CD4-positive, alpha-beta memory T cell (primary cell): ENCODE measurements around the gene SSU72. TPM values are rescaled to one million over a fixed set of nuclear protein-coding genes. Genes with fewer than 3 reads are reported as not detected.
A peak's percentile ranks its signal among the peaks of the same experiment; 100 is the strongest.

Experiments
- CTCF ChIA-PET: fragments of 350-600 bp; sonication (Branson Sonifier 250); formaldehyde crosslinking; loops from one replicate; lab custom pipeline; 2021; ENCODE audit warnings: inconsistent platforms; ENCODE audit not compliant: partially characterized antibody; lab: Charles Lee
- POLR2A ChIA-PET: fragments of 350-600 bp; sonication (Branson Sonifier 250); formaldehyde crosslinking; loops from one replicate; lab custom pipeline; 2021; ENCODE audit not compliant: partially characterized antibody; lab: Charles Lee
- DNase-seq, 5 donors: peaks; one replicate each; pipeline versions ENCODE4 v3.0.0 to v3.0.0-alpha.2; 2020 to 2022; ENCODE audit warnings: mixed read lengths in 1 of 5
- H3K27ac ChIP-seq: one replicate; pipeline ENCODE4 v1.7.0; 2013; ENCODE audit warnings: low read depth, low read length
- H3K27me3 ChIP-seq: 2 replicates; pipeline ENCODE4 v1.7.0; 2013; ENCODE audit warnings: mild to moderate bottlenecking, low read length, moderate library complexity; ENCODE audit not compliant: insufficient read depth
- H3K36me3 ChIP-seq: 2 replicates; pipeline ENCODE4 v1.7.0; 2013; ENCODE audit warnings: mild to moderate bottlenecking, low read length, moderate library complexity; ENCODE audit not compliant: insufficient read depth
- H3K4me1 ChIP-seq: 2 replicates; pipeline ENCODE4 v1.7.0; 2013; ENCODE audit warnings: mild to moderate bottlenecking, low read length, moderate library complexity; ENCODE audit not compliant: insufficient read depth
- H3K4me3 ChIP-seq, 2 donors: one replicate each; pipeline ENCODE4 v1.7.0; 2013; ENCODE audit warnings: low read length in 2 of 2, mild to moderate bottlenecking in 1 of 2
- H3K9me3 ChIP-seq, 2 donors: one replicate each; pipeline ENCODE4 v1.7.0; 2013; ENCODE audit warnings: low read length in 2 of 2, control low read depth in 1 of 2; ENCODE audit not compliant: control insufficient read depth in 1 of 2
- H3K27ac Mint-ChIP-seq, 7 donors: one replicate each; pipeline ENCODE4 v1.8.0; 2020 to 2021; ENCODE audit warnings: mixed read lengths in 7 of 7, mild to moderate bottlenecking in 6 of 7, inconsistent platforms in 3 of 7, moderate library complexity in 3 of 7
- H3K27me3 Mint-ChIP-seq, 2 donors: one replicate each; pipeline ENCODE4 v1.8.0; 2020 to 2021; ENCODE audit warnings: mixed read lengths in 2 of 2
- H3K36me3 Mint-ChIP-seq, 2 donors: one replicate each; pipeline ENCODE4 v1.8.0; 2020 to 2021; ENCODE audit warnings: mixed read lengths in 2 of 2, inconsistent platforms in 1 of 2, mild to moderate bottlenecking in 1 of 2
- H3K4me1 Mint-ChIP-seq, 4 donors: one replicate each; pipeline ENCODE4 v1.8.0; 2020 to 2021; ENCODE audit warnings: mixed read lengths in 4 of 4, mild to moderate bottlenecking in 1 of 4
- H3K4me3 Mint-ChIP-seq, 8 donors: one replicate each; pipeline ENCODE4 v1.8.0; 2020 to 2021; ENCODE audit warnings: mixed read lengths in 8 of 8, mild to moderate bottlenecking in 7 of 8, moderate library complexity in 6 of 8, inconsistent platforms in 3 of 8
- H3K9me3 Mint-ChIP-seq, 8 donors: one replicate each; pipeline ENCODE4 v1.8.0; 2020 to 2021; ENCODE audit warnings: mixed read lengths in 8 of 8, mild to moderate bottlenecking in 5 of 8, inconsistent platforms in 3 of 8, moderate library complexity in 1 of 8
- intact Hi-C: fragments of 100-400 bp; cut with micrococcal nuclease; formaldehyde crosslinking; loops from one replicate; pipeline ENCODE4 v1.15.1; 2023
- polyA plus RNA-seq, 2 donors: library from polyadenylated mRNA; unstranded; fragments of 300-500 nt; fragmentation: Illumina TruSeq; gene quantifications; one replicate each; pipeline ENCODE4 v1.2.3, GENCODE V29; 2021
- total RNA-seq, 2 experiments: library from RNA; stranded (reverse); gene quantifications; one replicate each; pipeline ENCODE4 v1.2.3, GENCODE V29; 2021

Gene SSU72
- total and polyA plus RNA-seq, 4 experiments from 2014 or later = 128 to 209 (median 167) TPM

DNA sequence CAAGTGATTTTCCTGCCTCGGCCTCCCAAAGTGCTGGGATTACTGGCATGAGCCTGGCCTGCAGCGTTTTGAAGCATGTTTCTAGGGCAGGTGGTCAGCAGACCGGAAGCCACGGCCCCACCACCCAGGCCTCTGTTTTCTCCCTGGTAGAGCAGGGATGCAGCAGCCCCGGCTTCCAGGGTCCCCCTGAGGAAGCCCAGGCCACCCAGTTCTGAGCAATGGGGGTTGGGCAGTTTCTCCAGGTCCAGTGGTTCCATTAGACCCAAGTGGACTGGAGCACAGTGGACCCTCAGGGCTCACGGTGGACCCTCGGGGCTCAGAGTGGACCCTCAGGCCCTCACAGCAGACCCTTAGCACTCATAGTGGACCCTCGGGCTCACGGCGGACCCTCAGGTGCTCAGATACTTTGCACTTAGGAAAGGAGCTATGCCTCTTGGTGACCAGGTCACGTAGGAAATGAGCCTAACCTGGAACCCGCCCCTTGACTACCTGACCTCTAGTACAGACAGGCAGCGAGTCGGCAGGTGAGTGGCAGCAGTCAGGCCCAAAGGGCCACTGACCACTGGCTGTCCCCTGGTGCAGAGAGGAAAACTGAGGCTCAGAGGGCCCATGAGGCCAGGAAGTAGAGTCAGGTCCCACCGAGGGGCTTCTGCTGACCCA, 29.8 kb upstream of the SSU72 start:
- Mint-ChIP-seq H3K4me1 (peaks cover 8 to 20% (median 15%) of the 10 kb centered on the region in 4 donors), H3K36me3 (no peaks in the 10 kb centered on the region), H3K4me3 (peak overlapping the region in 1 of 8 donors; percentile 39), H3K27ac (peak overlapping the region in 3 of 7 donors; percentile 37 to 59 (median 58)), H3K27me3 (no peaks in the 10 kb centered on the region), H3K9me3 (no peaks in the 10 kb centered on the region)
- CTCF ChIA-PET = no interaction called here
- H3K27me3 ChIP-seq = no peaks in the 10 kb centered on the region
- intact Hi-C loops = no loop called here
- peaks cover 19% of the 10 kb centered on the region for H3K4me1 ChIP-seq
- no peak overlapping the region for H3K27ac ChIP-seq
- no peak overlapping the region for H3K4me3 ChIP-seq
- no peak for DNase-seq
- no peaks in the 10 kb centered on the region for H3K36me3 ChIP-seq
- H3K9me3 ChIP-seq = no peaks in the 10 kb centered on the region
- POLR2A ChIA-PET = interaction anchor here (5.8 kb wide), 1 partner anchor 10 kb away, joined by 43 read pairs; the partner anchor contains the start of gene MIB2

DNA sequence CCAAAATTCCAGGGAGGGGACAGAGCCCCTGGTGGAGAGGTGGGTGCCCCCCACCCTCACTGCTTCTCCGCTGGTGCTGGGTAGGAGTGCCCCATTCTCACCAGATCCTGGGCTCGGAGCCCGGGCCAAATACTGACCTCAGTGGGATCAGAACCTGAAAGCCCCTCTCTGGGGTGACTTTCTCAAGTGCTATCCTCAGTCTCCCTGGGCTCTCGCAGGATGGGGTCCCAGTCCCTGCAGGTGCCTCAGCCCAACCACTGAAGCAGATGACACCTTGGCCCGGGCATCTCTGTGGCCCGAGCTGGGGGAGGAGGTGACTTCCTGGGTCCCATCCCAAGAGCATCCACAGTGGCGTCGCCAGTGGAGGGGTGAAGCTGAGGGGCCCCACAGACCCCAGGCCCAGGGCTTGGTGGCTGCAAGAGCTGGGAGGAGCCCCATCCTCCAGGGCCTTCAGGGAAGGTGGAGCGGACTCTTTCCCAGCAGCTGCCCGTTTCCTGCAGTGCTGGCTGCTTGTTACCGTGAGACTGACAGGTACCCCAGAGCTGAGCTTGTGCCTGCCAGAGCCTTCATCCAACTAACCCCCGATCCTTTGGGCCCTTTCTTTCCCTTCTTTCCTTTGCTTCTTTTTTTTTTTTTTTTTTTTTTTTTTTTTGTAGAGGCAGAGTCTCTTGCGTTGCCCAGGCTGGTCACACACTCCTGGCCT, 29.2 kb upstream of the SSU72 start:
- Histone ChIP-seq H3K9me3 (no peaks in the 10 kb centered on the region), H3K4me1 (peaks cover 22% of the 10 kb centered on the region), H3K4me3 (no peak overlapping the region), H3K36me3 (no peaks in the 10 kb centered on the region), H3K27me3 (no peaks in the 10 kb centered on the region), H3K27ac (no peak overlapping the region)
- ChIA-PET POLR2A (interaction anchor here (1.1 to 5.8 kb wide), 3 partner anchors 10 to 205 kb away, joined by 3 to 43 read pairs (median 6); partner anchors contain the start of genes CCNL2, MIB2 and MMP23B), CTCF (no interaction called here)
- no peaks in the 10 kb centered on the region for H3K9me3 Mint-ChIP-seq
- no peak for DNase-seq
- H3K27ac Mint-ChIP-seq = peak overlapping the region in 4 of 7 donors; percentile 18 to 37 (median 29)
- H3K4me3 Mint-ChIP-seq = peak overlapping the region in 1 of 8 donors; percentile 39
- intact Hi-C loops = no loop called here
- H3K27me3 Mint-ChIP-seq = peaks cover 0 to 2% of the 10 kb centered on the region in 2 donors
- H3K4me1 Mint-ChIP-seq = peaks cover 8 to 22% (median 15%) of the 10 kb centered on the region in 4 donors
- H3K36me3 Mint-ChIP-seq = no peaks in the 10 kb centered on the region

DNA sequence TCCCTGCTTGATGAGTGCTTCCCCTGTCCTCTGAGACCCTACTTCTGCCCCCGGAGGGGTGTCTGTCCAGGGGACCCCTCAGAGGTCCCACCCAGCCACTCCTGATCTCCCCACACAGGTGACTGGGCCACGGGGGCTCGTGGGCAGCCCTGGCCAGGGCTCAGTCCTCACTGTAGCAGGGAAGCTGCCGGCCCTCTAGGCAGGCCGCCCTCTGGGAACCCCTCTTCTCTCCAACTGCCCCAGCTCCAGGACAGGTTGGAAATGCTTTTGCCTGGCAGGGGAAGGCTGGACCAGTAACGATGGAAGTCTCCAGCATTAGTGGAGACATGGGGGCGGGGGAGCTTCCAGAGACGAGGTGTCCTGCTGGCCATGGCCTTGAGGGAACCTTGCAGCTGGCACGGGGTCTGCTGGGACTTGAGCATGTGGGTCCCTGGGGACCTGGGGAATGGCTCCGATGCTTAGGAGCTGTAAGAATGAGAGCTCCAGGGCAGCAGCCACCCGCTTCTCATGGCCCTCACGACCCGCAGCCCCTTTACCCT, 28.4 kb upstream of the SSU72 start:
- H3K36me3 ChIP-seq = no peaks in the 10 kb centered on the region
- ChIA-PET CTCF (no interaction called here), POLR2A (interaction anchor here (1.1 to 5.8 kb wide), 3 partner anchors 11 to 204 kb away, joined by 3 to 43 read pairs (median 6); partner anchors contain the start of genes CCNL2, MIB2 and MMP23B)
- H3K4me1 ChIP-seq = peaks cover 22% of the 10 kb centered on the region
- H3K27me3 Mint-ChIP-seq = peaks cover 0 to 4% of the 10 kb centered on the region in 2 donors
- peaks cover 8 to 26% (median 15%) of the 10 kb centered on the region in 4 donors for H3K4me1 Mint-ChIP-seq
- H3K27ac Mint-ChIP-seq = peak overlapping the region in 2 of 7 donors; percentile 44 to 74
- intact Hi-C loops = no loop called here
- H3K27me3 ChIP-seq = no peaks in the 10 kb centered on the region
- H3K4me3 ChIP-seq = no peak overlapping the region
- no peak overlapping the region for H3K27ac ChIP-seq
- H3K36me3 Mint-ChIP-seq = no peaks in the 10 kb centered on the region
- H3K9me3 ChIP-seq = no peaks in the 10 kb centered on the region
- H3K4me3 Mint-ChIP-seq = peak overlapping the region in 2 of 8 donors; percentile 9 to 20
- DNase-seq = no peak
- no peaks in the 10 kb centered on the region for H3K9me3 Mint-ChIP-seq

DNA sequence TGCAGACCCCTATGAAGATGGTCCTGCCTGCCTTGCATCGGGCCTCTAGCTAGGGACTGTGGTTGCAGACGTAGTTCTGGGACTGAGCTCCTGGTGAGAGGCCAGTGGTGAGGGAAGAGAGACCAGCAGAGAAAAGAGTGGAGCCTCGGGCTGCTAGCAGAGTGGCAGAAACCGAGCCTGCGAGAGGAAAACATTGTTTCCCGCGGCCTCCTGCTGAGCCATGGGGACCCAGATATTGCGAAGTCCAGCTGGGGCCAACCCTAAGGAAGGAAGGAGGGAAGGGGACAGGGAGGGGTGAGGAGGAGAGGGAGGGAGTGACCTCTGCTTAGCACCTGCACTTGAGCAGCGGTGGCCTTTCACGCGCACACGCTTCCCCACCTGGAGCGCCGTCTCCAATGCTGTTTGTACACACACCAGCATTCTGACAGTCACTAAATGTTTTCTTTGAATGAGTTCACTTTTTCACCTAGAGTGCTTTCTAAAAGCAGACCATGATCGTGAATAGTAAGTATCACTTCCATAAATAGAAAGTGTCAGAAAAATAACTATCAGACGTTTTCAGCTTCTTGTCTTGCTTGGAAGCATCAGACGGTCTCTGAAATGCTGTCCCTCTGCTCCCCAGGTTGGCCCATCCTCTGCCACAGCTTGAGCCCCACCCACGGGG, 27.8 kb upstream of the SSU72 start:
- H3K9me3 Mint-ChIP-seq = peaks cover 0 to 2% (median 0%) of the 10 kb centered on the region in 8 donors
- no peak overlapping the region for H3K4me3 ChIP-seq
- peaks cover 0 to 4% of the 10 kb centered on the region in 2 donors for H3K27me3 Mint-ChIP-seq
- peak overlapping the region in 2 of 8 donors; percentile 9 to 36 for H3K4me3 Mint-ChIP-seq
- no peaks in the 10 kb centered on the region for H3K9me3 ChIP-seq
- no peak for DNase-seq
- no peaks in the 10 kb centered on the region for H3K36me3 Mint-ChIP-seq
- intact Hi-C loops = no loop called here
- CTCF ChIA-PET = interaction anchor here (0.6 kb wide), 1 partner anchor 159 kb away, joined by 3 read pairs; no protein-coding TSS in a partner anchor
- POLR2A ChIA-PET = interaction anchor here (1.1 to 5.8 kb wide), 3 partner anchors 12 to 203 kb away, joined by 3 to 43 read pairs (median 6); partner anchors contain the start of genes CCNL2, MIB2 and MMP23B
- H3K4me1 Mint-ChIP-seq = peaks cover 7 to 25% (median 13%) of the 10 kb centered on the region in 4 donors
- peaks cover 18% of the 10 kb centered on the region for H3K4me1 ChIP-seq
- H3K27ac Mint-ChIP-seq = peak overlapping the region in 4 of 7 donors; percentile 4 to 77 (median 59)
- H3K27ac ChIP-seq = no peak overlapping the region
- no peaks in the 10 kb centered on the region for H3K36me3 ChIP-seq
- H3K27me3 ChIP-seq = no peaks in the 10 kb centered on the region

DNA sequence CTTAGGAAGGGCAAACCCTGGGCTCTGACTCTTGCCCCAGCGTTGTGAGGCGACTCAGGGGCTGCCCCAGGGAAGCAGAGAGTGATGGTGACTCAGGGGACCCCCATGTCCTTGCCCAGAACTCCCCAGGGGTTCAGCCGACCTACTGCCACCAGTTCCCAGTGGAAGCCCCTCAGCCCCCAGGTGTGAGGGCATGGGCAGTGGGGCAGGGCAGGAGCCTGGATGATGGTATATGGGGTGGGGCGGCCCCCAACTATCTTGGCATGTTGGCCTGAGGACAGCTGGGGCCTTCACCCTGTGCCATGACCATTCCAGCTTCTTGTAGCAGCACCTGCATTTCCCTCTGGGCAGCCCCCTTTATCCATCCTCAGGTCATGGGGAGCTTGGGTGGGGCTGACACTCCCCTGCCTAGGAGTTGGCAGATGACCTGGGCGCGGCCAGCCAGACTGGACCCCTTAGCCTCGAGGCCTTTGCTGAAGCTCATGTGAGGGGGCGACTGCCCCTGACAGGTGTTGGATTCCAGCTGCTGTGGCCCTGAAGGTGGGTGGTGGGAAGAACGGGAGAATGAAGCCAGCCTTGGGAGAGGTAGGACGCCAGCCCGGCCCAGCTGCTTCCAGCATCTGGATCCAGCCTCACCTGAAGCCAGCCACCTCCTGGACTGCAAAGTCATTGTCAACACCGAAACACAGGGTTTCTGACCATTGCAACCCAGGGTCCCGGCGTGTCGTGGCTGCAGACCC, 27.1 kb upstream of the SSU72 start:
- no peak overlapping the region for H3K4me3 ChIP-seq
- no peaks in the 10 kb centered on the region for H3K36me3 Mint-ChIP-seq
- DNase-seq = no peak
- H3K9me3 ChIP-seq = no peaks in the 10 kb centered on the region
- H3K4me1 Mint-ChIP-seq = peaks cover 2 to 18% (median 7%) of the 10 kb centered on the region in 4 donors
- no peaks in the 10 kb centered on the region for H3K36me3 ChIP-seq
- H3K27ac ChIP-seq = no peak overlapping the region
- ChIA-PET CTCF (interaction anchor here (0.6 kb wide), 1 partner anchor 158 kb away, joined by 3 read pairs; no protein-coding TSS in a partner anchor), POLR2A (interaction anchor here (5.8 kb wide), 1 partner anchor 12 kb away, joined by 43 read pairs; the partner anchor contains the start of gene MIB2)
- intact Hi-C loops = loop anchor here (2.0 kb wide), 1 partner anchor 13 kb away; the partner anchor contains the start of gene MIB2
- H3K9me3 Mint-ChIP-seq = peaks cover 0 to 2% (median 0%) of the 10 kb centered on the region in 8 donors
- peaks cover 11% of the 10 kb centered on the region for H3K4me1 ChIP-seq
- peak overlapping the region in 2 of 7 donors; percentile 44 to 75 for H3K27ac Mint-ChIP-seq
- H3K27me3 ChIP-seq = no peaks in the 10 kb centered on the region
- H3K4me3 Mint-ChIP-seq = peak overlapping the region in 1 of 8 donors; percentile 36
- H3K27me3 Mint-ChIP-seq = peaks cover 0 to 4% of the 10 kb centered on the region in 2 donors

DNA sequence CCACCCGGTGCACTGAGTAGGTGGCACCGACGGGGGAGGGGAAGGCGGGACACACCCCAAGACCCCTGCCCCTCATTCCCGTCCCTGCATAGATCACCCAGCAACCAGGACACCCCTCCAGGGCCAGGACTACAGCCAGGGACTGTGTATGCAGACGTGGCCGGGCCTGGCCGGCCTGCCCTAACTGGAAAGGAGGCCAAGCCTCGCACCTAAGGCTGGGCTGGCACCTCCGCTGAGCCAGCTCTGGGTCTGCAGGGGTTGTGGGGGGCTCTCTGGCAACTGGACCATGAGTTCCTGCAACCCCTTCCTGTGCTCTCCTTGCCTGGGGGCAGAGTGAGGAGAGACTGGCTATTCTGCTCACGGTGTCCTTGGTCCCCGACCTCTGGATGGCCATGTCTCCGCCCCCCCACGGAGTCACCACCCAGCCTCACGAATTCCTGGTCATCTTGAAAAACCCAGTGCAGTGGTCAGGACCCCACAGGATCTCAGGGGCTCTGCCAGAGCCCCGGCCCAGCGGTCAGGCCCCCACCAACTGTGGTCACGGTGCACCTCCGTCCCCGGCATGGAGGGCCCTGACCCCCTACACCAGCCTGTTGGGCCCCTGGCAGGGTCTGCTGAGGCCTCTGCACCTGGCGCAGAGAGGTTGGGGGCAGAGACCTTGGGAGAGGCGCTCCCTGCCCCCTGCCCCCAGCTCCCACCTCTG, 26.3 kb upstream of the SSU72 start:
- POLR2A ChIA-PET = interaction anchor here (5.8 kb wide), 1 partner anchor 13 kb away, joined by 43 read pairs; the partner anchor contains the start of gene MIB2
- peak overlapping the region in 1 of 7 donors; percentile 35 for H3K27ac Mint-ChIP-seq

More for the DNA sequence above, 26.3 kb upstream of the SSU72 start:
- Histone ChIP-seq H3K4me3 (no peak overlapping the region), H3K27me3 (no peaks in the 10 kb centered on the region), H3K27ac (no peak overlapping the region), H3K9me3 (no peaks in the 10 kb centered on the region), H3K4me1 (peaks cover 9% of the 10 kb centered on the region), H3K36me3 (no peaks in the 10 kb centered on the region)
- peak overlapping the region; percentile 25 to 70 (median 54) for H3K4me3 Mint-ChIP-seq
- CTCF ChIA-PET = no interaction called here
- peaks cover 2 to 16% (median 4%) of the 10 kb centered on the region in 4 donors for H3K4me1 Mint-ChIP-seq
- no peak for DNase-seq
- intact Hi-C loops = loop anchor here (2.0 kb wide), 1 partner anchor 14 kb away; the partner anchor contains the start of gene MIB2
- peaks cover 0 to 2% (median 0%) of the 10 kb centered on the region in 8 donors for H3K9me3 Mint-ChIP-seq
- peaks cover 0 to 4% of the 10 kb centered on the region in 2 donors for H3K27me3 Mint-ChIP-seq
- no peaks in the 10 kb centered on the region for H3K36me3 Mint-ChIP-seq
